Brain pericyte (primary cell): ENCODE measurements around the gene EFCAB6.
"Not testable (repeated sequence)": the region's sequence is repeated elsewhere in the genome, so short reads cannot be mapped to it uniquely, and the experiment has no call there.

ENCODE experiments used
- DNase-seq: peaks from one replicate; pipeline ENCODE4 v3.0.0-alpha.2; 2012; ENCODE audit warnings: low read depth, low spot score

EFCAB6 gene

DNA sequence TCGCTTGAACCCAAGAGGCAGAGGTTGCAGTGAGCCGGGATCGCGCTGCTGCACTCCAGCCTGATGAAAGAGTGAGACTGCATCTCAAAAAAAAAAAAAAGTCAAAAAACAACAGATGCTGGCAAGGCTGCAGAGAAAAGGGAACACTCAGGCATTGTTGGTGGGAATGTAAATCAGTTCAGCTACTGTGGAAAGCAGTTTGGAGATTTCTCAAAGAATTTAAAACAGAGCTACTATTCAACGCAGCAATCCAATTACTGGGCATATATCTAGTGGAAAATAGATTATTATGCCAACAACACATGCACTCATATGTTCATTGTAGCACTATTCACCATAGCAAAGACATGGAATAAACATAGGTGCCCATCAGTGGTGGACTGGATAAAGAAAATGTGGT lies 89.7 kb downstream of the EFCAB6 start:
- DNase-seq = no peak

DNA sequence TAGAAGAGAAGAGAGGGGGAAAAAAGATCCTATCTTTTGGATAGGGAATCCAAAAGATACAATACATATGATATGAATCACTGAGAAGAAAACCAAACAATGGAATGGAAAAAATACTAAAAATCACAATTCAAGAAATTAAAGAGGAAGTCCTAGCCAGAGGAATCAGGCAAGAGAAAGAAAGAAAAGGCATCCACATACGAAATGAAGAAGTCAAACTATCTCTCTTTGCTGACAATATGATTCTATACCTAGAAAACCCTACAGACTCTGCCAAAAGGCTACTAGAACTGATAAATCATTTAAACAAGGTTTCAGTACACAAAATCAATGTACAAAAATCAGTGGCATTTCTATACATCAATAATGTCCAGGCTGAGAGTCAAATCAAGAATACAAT lies 91.4 kb downstream of the EFCAB6 start:
- DNase-seq = no peak

DNA sequence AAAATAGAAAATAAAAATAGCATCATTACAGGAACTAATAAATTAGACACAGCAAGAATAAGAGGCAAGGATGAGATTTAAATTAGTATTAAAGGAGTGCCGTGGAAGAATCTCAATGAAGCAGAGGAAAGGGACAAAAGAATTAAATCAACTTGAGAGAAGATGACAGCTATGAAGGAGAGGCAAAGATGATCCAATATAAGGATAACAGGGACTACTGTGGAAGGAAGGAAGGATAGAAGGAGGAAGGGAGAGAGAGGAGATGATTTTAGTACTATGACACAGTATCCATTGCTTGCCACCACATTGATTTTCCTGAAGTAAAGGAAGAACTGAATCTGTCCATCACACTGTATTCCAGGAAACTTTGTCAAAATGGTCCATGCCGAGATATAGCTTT lies 98.0 kb downstream of the EFCAB6 start:
- no peak for DNase-seq

DNA sequence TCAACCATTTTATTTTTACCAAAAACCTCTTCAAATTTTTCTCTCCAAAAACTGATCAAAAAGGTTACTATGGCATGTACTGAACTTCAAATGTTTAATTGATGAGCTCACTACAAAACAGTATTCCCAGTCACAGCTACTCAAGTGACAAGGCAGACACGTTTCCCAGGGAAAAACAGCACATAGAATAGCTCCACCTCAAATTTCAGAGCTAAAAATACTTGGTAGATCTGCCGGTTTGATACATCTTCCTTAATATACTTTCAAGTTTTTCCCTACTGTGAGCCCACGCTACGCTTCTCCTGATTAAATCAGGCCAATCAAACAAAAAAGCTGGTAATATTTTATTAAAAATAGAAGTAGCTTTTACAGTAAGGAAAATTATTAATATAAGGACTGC lies 100.4 kb downstream of the EFCAB6 start:
- DNase-seq = no peak

DNA sequence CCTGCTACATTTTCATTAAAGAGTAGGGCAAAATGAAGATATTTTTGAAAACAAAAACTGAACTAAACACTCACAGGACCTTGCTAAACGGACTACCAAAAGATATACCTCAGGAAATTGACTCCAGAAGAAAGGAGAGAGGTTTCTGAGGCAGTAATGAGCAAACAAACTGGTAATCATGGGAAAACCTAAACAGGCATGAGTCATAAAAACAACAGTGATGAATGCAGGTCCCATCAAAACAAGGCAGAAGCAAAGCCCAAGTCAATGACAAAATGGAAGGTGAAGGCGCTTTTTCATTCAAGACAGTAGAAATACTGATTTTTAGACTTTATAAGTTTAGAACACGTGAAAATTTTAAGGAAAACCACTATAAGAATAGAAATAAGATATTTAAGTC lies 104.5 kb downstream of the EFCAB6 start:
- DNase-seq = no peak

DNA sequence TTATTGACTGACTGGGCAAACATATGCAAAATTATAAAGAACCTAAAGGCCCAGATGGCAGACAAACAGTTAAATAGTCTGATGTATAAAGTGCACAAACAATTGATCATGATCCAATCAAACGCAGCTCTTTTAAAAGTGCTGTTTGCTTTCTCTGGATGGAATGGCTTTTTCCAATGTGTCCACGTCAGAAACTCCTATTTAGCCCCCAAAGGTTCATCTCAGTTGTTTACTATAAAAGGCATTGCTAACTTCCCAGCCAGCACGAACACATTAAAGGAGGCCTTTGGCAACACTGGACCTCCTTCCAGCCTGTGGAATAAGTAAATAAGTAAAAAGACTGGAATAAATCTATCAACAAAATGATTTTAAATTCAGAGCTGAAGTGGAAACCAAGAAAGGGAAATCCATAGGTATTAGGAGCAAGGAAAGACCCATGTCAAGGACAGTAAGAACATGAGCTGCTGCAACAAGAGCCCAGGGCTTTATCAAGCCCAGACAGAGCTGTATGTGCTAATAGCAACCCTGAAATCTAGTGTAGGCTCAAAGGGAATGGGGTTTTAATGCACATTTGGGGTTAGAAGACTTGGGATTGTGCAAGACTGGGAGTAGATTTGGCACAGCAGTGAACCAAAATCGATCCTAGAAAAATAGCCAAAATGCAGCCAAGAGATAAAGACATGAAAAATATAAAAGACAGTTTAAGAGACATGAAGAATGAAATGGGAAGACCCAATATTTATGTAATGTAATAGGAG lies 105.4 kb downstream of the EFCAB6 start:
- DNase-seq = no peak

DNA sequence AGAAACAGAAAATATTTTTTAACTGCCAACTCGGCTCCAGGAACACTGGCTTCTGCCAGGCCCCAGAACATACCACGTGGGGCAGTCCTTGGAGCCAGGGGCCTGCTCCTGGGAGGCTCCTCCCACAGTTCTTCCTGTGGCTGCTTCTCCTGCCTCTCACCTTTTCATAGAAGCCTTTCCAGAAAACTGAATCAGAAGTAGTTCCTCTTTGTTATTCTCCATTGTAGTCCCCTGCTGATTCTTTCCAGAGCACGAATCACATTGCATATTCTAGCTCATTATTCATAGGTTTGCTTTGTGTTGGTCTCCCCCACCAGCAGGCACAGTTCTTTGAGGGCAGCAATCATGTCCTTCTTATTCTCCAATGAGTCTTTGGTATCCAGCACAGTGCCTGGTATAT lies 106.0 kb downstream of the EFCAB6 start:
- DNase-seq = no peak

DNA sequence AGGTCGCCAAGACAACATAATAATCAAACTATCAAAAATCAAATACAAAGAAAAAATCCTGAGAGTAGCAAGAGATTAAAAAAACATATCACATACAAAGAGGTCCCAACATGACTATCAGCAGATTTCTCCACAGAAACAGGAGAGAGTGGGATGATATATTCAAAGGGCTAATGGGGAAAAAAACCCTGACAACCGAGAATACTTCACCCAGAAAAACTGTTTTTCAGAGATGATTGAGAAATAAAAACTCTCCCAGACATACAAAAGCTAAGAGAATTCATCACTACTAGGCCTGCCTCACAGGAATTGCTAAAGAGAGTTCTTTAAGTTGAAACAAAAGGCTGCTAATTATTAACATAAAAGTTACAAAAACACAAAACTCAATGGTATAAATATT lies 108.1 kb downstream of the EFCAB6 start:
- DNase-seq = no peak

DNA sequence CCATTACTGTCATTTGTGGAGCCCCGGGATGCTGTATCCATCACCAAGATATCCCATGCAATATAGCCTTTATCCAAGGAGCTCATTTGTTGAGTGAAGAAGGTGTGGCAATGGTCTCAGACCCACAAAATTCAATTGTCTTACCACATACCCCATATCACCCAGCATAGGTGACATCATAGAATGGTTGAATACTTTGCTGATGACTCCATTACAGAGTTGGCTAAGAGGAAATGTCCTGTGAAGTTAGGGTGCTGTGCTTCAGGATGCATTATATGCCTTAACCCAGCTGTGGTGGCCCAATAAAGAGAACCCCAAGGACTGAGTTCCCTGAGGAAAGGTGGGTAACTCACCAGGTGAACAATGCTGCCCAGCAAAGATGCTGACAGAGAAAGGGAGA lies 113.7 kb downstream of the EFCAB6 start:
- no peak for DNase-seq

DNA sequence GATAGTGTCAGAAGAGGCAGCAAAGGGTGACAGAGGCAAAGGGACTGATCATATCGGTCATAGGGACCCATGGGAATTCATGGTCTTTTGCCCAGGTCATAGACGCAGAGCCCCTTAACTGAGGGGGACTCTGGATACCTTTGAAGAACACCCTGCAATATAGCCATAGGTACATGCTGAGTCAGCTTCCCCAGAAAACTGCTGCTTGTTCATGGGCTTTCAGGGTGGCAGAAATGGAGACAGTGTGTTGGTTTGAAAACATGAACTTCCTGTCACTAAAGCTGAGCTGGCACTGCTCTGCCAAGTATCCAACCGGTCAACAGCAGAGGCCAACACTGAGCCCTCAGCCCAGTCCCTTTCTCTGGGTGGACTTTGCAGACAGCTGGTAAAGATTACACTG lies 114.2 kb downstream of the EFCAB6 start:
- no peak for DNase-seq

DNA sequence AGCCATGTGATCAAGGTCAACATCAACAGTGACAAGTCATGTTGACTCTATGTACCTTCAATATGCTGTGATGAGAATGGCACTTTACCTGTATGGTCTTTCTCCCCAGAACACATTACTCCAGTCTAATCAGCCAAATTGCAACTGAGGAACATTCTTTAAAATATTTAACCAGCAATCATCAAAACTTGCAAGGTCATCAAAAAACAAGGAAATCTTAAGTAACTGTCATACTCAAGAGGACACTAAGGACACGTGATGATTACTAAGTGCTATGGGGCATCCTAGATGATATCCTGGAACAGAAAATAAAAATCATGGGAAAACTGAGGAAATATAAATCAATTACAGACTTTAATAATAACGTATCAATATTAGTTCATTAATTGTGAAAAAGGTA lies 118.9 kb downstream of the EFCAB6 start:
- no peak for DNase-seq

DNA sequence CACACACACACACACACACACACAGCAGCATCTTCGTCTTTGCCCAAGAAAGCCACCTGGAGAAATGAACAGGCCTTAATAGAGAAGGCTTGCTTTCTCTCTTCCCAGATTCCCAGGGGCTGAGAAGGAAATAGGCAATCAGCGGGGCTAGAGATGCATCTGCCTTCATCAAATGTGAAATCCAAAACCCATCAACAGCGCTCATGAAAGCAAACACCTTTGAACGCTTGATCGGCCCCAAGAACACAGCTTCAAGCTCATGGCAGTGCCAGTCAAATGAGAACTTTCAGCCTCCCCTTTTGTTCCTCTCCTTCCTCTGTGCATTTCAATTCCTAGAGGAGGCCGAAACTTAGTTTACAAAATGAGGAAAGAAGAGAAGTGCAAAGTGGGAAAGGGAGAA lies 122.7 kb downstream of the EFCAB6 start:
- DNase-seq = no peak

DNA sequence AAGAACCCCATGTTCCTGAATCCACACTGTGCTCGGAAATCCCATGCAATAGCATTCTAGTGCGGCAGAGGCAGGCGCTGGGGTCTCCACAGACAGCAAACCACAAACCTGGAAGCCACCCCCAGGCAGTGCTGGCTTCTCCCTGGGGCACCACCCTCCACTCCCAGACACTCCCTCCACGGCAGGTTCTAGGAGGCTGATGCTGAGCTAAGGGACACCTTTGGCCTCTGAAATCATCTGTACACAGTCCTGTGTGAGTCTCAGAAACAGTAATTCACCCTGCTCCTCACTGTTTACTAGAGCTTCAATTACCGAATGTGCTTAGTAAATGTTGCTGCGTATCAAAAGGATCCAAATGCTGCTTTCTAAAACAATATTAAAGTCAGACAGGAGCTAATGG lies 129.3 kb downstream of the EFCAB6 start:
- no peak for DNase-seq

DNA sequence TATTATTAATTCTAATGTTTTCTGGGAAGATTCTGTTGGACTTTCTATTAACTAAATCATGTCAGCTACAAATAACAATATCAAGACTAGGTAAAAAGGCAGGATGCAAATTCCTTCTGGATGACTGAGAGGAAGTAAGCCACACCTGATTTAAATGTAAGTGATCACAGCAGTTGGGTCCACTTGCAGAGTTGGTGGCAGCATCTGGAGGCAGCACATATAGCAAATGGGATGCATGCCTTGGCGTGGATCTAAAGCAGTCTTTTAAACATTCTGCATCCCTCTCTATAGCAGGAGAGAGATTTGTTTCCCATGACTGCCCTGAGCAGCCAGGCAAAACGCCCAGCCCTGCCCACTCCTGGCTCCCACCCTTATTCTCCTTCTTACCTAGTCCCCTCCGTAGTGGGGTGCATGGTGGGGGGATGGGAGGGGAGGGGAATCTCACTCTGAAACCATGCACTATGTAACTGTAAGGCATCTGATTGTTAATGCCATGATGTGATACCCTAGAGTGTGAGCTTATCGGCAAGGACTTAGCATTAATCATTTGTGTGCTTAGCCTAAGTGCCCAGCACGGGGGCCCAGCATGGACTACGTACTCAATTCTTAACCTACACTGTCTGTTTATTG lies 130.3 kb downstream of the EFCAB6 start:
- no peak for DNase-seq

DNA sequence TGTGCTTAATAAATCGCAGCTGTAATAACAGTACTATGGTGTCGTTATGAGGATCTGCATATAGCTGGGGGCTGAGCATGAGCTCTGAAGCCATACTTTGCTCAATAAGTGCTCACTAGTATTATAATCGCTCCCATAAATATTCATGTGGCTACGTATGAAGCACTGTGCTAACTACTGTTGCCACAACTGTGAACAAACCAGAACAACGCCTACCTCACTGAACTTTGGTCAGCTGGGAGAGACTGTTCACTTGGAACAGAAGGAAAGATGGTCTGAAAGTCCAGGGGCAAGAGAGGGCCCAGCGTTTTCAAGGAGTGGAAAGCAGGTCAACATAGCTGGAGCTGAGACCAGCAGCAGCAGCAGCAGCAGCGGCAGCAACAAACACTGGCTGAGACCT lies 141.6 kb downstream of the EFCAB6 start:
- DNase-seq = no peak

DNA sequence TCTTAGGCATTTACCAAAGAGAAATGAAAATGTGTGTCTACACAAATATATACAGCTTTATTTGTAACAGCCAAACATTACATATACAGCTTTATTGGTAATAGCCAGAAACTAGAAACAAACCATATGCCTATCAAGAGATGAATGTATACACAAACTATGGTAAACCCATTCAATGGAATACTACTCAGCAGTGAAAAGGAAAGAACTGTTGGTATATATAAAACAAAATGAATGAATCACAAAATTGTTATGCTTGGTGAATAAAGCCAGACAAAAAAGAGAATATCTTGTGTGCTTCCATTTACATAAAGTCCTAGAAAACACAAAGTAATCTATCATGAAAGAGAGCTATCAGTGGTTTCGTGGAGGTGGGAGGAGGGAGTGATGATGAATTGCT lies 142.9 kb downstream of the EFCAB6 start:
- DNase-seq = no peak

DNA sequence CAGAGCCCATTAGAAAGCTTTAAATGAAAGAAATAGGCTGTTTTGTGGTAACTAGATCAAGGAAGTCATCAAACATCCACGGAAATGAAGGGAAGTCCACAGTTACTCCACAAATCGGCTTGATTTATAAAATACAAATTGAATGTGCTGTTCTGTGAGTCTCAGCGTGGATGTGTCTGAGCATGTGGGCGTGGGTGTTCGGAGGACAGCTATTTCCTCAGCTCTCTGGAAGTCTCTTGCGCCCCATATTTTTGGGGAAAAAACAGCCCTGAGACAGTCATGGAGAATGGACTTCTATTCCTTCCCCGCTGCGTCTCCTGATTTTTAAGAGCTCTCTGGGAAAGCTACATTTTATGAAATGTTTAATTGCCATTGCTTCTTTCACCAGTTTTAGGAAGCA lies 144.4 kb downstream of the EFCAB6 start:
- DNase-seq = no peak

DNA sequence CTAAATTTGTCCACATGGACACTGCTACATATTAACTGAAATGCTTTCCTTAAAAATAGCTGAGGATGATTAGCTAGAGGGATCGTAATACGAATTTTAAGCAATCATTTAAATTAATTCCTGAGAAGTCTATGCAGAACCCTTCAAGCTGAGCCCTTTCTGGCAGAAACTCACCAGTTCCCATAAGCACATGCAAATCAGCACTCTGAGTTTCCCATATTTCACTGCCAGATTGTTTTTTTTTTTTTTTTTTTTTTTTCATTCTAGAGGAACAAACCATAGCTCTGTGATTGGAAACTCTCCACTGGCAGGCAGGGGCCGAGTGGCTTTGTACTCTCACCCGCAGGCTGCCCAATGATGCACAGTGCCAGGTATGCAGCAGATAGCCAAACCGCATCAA lies 145.6 kb downstream of the EFCAB6 start:
- no peak for DNase-seq

DNA sequence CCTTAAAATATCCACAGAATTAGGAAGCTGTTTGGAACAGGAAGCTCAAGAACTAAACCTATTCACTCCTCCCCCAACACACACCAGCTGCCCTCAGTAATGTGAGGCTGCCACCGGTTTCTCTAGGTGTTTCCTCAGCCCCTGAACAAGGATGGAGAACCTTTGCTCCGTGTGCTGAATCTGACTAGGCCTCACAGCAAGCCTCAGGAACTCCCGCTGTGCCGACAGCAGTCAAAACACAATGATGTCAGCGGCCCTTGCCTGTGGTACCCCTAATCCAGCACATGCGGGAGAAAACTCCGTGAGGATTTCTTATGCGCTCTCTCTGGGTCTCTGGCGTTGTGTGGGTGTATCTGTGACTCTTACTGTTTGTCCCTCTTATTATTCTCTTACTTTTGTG lies 153.3 kb downstream of the EFCAB6 start:
- DNase-seq = no peak

DNA sequence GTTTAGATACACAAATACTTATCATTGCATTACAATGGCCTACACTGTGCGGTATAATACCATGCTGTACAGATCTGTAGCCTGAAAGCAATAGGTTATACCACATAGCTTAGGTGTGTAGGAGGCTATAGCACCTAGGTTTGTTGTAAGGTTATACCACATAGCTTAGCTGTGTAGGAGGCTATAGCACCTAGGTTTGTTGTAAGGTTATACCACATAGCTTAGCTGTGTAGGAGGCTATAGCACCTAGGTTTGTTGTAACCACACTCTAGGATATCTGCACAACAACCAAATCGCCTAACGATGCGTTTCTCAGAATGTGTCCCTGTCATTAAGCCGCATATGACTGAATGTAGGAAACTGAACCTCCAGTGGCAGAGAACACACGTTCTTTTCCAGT lies 155.5 kb downstream of the EFCAB6 start:
- not testable (repeated sequence) for DNase-seq

DNA sequence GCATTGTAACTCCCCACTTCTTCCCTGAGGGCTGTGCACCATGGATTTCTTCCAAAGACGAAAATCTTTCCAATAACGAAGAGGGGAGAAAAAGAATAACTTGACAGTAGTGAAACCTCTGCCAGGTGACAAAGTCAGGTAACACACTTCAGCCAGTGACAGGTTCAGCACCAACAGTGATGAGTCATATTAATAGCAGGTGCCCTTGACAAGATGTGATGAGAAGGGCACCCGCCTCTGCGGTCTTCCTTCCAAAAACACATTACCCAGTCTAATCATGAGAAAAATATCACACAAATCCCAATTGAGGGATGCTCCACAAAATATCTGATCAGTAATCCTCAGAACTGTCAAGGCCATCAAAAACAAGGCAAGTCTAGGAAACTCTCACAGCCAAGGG lies 157.8 kb downstream of the EFCAB6 start:
- DNase-seq = no peak

DNA sequence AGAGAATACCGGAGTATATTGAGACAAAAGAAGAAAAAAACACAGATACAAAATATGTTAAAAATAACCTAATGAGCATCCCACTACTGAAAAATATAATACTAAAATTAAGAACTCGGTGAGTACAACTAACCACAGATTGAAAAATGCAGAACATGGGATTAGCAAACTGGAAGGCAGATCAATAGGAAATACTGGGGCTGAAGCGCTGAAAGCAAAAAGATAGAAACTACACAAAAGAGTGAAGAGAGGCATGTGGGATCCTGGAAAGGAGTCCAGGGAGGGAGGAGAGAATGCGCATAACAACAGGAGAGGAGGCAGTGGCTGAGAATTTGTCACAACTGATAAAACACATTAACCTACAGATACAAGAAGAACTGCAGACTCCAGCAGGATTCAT lies 159.3 kb downstream of the EFCAB6 start:
- no peak for DNase-seq

DNA sequence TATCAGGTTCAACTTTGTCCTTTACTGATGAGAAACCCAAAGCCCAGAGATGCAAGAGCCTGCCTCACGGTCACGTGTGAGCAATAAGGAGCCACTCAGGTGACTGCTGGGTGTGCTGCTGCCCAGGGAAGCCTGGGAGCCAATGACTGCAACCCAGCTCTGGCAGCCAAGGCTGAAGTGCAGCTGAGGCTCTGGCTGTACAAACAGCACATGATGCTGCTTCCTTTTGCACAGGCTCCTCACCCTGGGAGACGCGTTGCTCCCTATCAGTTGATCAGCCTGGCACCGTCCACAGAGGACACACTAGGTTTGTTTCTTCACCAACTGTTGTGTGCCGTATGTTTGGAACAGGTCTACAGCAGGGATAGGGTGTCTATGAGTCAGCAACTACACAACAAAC lies 168.7 kb downstream of the EFCAB6 start:
- DNase-seq = no peak
